Pancreas (tissue), 10 donors: ENCODE measurements around the gene SEPTIN10. TPM values are rescaled to one million over a fixed set of nuclear protein-coding genes. Genes with fewer than 3 reads are reported as not detected.

Source experiments
- ATAC-seq, 4 donors: fragments of 200-7000 bp; cut with Tn5 transposase; one replicate each; pipeline versions ENCODE4 v1.8.0 to v1.9.1; 2020; ENCODE audit warnings: mild to moderate bottlenecking in 4 of 4, moderate library complexity in 4 of 4
- DNase-seq, 6 donors: peaks; one replicate each; pipeline ENCODE4 v3.0.0-alpha.2; 2020
- FAIRE-seq: peaks from 2 replicates; lab custom pipeline; 2012; peaks lifted over from hg19 to GRCh38; lab: Jason Lieb, UNC
- H3K27ac ChIP-seq, 4 donors: fragments of 200-600 bp; sonication (generic); 1 replicate in 3 of 4; 2 replicates in 1 of 4; pipeline versions ENCODE4 v1.5.0 to v1.8.0; 2020
- H3K27me3 ChIP-seq, 4 donors: fragments of 200-600 bp; one replicate each; pipeline ENCODE4 v1.8.0; 2021
- H3K36me3 ChIP-seq, 3 donors: fragments of 200-600 bp; sonication (generic) in 1 of 3; one replicate each; pipeline versions ENCODE4 v1.5.0 to v1.8.0; 2020 to 2021
- H3K4me1 ChIP-seq, 3 donors: fragments of 200-600 bp; one replicate each; pipeline ENCODE4 v1.8.0; 2021
- H3K4me3 ChIP-seq, 4 donors: fragments of 200-600 bp; sonication (generic) in 2 of 4; one replicate each; pipeline versions ENCODE4 v1.5.0 to v1.8.0; 2020 to 2021
- H3K9me3 ChIP-seq, 4 donors: fragments of 200-600 bp; one replicate each; pipeline ENCODE4 v1.8.0; 2021
- WGBS, 2 donors: extraction: QIAGEN DNeasy Blood & Tissue Kit; methylation state at CpG; one replicate each; pipeline ENCODE4 v1.1.7; 2013; 5-methylcytosine and 5-hydroxymethylcytosine counted together
- intact Hi-C, 3 donors: fragments of 100-400 bp; cut with DNase I; formaldehyde crosslinking; loops; one replicate each; pipeline versions ENCODE4 v1.11.1 to v1.14.2; 2022
- polyA plus RNA-seq, 2 donors: library from polyadenylated mRNA; stranded (reverse); fragments of 200-250 nt; gene quantifications; one replicate each; pipeline ENCODE4 v1.2.3, GENCODE V29; 2013
- total RNA-seq, 6 donors: library from RNA; stranded (reverse); fragmentation: NEBNext Ultra II Directional in 4 of 6; extraction: Animal tissue kit (Norgen Biotek cat#: 25700) in 4 of 6; gene quantifications; one replicate each; pipeline versions ENCODE4 v1.2.1 to v1.2.4, GENCODE V29; 2021 to 2023
- TF ChIP-seq, protein P1 (sequence below), 4 donors: fragments of 200-600 bp; sonication (generic) in 3 of 4; IDR thresholded peaks; one replicate each; pipeline versions ENCODE4 v1.5.0 to v1.8.0; 2021; ENCODE audit warnings: antibody characterized with exemption in 4 of 4
- donor health status: healthy with polysubstance abuse.
- donor health status: DM: no; HTN: no; CAD: no; lungs with moderate emphysema.
- donor health status: DM: no; HTN: no; CAD: no.
- donor health status: control.
- donor health status: control.
- donor health status: Bipolar disorder and iron deficiency.
- donor health status: DM: yes; HTN: yes; CAD: no.
- donor health status: DM: no; HTN: no; CAD: no.
- donor health status: DM: no; HTN: no; CAD: no.
- donor health status: DM: yes; HTN: yes; CAD: no.

The SEPTIN10 gene
- 10 to 100 TPM; 12.0 to 27.1 (median 17.8) TPM for total RNA-seq
- polyA plus RNA-seq, result 10 to 100 TPM in 1 of 2 donors, 1 to 10 TPM in 1; 7.9 to 13.9 TPM

DNA sequence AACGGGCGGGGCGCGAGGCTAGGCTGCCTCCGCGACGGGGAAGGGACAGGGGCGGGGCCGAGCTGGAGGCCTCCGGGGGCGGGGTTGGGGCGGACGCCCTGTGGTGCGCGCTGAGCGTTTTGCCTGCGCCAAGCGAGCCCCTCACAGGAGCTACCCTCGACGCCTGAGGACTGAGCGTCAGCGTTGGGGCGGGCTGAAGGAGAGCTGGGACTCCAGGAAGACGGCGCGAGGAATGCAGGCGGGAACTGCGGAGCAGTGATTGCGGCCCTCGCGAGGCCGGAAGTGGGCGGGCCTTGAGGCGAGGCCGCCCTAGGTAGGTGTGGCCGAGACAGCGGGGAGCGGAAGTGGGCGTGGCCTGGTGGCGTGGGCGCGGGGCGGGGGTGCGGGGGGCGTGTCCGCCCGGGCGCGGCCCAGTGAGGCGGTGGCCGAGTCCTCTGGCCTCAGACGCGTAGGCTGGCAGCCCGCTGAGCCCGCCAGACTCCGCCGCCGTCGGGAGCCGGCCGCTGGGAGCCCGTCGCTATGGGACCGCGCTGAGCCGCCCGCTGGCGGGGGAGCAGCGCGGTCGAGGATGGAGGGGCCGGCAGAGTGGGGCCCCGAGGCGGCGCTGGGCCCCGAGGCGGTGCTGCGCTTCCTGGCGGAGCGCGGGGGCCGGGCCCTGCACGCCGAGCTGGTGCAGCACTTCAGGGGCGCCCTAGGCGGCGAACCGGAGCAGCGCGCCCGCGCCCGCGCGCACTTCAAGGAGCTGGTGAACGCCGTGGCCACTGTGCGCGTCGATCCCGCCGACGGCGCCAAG, at the start of gene SEPTIN10, which contains the start of gene SOWAHC:
TSS of gene SEPTIN10 (minus strand) at position 45 of the 793 bp plus-strand sequence. CDS start 139 bp downstream, outside the sequence.
TSS of gene SOWAHC (plus strand) at position 443 of the 793 bp plus-strand sequence. CDS start at position 569, 126 bp downstream.
- TF ChIP-seq, protein P1, sequence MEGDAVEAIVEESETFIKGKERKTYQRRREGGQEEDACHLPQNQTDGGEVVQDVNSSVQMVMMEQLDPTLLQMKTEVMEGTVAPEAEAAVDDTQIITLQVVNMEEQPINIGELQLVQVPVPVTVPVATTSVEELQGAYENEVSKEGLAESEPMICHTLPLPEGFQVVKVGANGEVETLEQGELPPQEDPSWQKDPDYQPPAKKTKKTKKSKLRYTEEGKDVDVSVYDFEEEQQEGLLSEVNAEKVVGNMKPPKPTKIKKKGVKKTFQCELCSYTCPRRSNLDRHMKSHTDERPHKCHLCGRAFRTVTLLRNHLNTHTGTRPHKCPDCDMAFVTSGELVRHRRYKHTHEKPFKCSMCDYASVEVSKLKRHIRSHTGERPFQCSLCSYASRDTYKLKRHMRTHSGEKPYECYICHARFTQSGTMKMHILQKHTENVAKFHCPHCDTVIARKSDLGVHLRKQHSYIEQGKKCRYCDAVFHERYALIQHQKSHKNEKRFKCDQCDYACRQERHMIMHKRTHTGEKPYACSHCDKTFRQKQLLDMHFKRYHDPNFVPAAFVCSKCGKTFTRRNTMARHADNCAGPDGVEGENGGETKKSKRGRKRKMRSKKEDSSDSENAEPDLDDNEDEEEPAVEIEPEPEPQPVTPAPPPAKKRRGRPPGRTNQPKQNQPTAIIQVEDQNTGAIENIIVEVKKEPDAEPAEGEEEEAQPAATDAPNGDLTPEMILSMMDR (IDR thresholded peaks at IDR 0.05), result no peak
- ATAC-seq (peak; percentile 94 to 98 (median 94)), DNase-seq (peak; percentile 91 to 99 (median 96)), FAIRE-seq (no peak)
- intact Hi-C loops, result no loop called here
- H3K4me1 ChIP-seq, result peaks cover 8 to 23% (median 9%) of the 10 kb centered on the region in 3 donors
- no peaks in the 10 kb centered on the region for H3K27me3 ChIP-seq
- WGBS, 2 donors, result 0 to 1% methylated on average over 80 to 104 of the region's 104 CpGs
- peak within 1 kb of the TSS; percentile 51 to 83 (median 73) for H3K4me3 ChIP-seq
- H3K27ac ChIP-seq, result peak within 1 kb of the TSS; percentile 88 to 96 (median 93)
- H3K36me3 ChIP-seq, result no peaks in the 10 kb centered on the region
- H3K9me3 ChIP-seq, result no peaks in the 10 kb centered on the region

GRCh38 chr2:109662889-109663288, 49.1 kb upstream of the SEPTIN10 start:
- no peak overlapping the region for H3K4me3 ChIP-seq
- no peaks in the 10 kb centered on the region for H3K27me3 ChIP-seq
- H3K9me3 ChIP-seq, result no peaks in the 10 kb centered on the region
- peak in 3 of 4 donors; percentile 59 to 70 (median 66) for ATAC-seq
- no peak for DNase-seq
- no peak for FAIRE-seq
- intact Hi-C loops, result no loop called here
- TF ChIP-seq, protein P1 (IDR thresholded peaks at IDR 0.05), result no peak
- H3K4me1 ChIP-seq, result no peaks in the 10 kb centered on the region
- no peaks in the 10 kb centered on the region for H3K36me3 ChIP-seq
- H3K27ac ChIP-seq, result no peak overlapping the region

GRCh38 chr2:109660046-109660860, 46.5 kb upstream of the SEPTIN10 start:
- no peaks in the 10 kb centered on the region for H3K36me3 ChIP-seq
- H3K9me3 ChIP-seq, result no peaks in the 10 kb centered on the region
- H3K4me1 ChIP-seq, result no peaks in the 10 kb centered on the region
- no peak overlapping the region for H3K27ac ChIP-seq
- ATAC-seq (no peak), DNase-seq (no peak), FAIRE-seq (no peak)
- 80 to 89% methylated on average over 3 of the region's 3 CpGs for WGBS, 2 donors
- intact Hi-C loops, result no loop called here
- no peak overlapping the region for H3K4me3 ChIP-seq
- TF ChIP-seq, protein P1 (IDR thresholded peaks at IDR 0.05), result no peak
- H3K27me3 ChIP-seq, result no peaks in the 10 kb centered on the region

DNA sequence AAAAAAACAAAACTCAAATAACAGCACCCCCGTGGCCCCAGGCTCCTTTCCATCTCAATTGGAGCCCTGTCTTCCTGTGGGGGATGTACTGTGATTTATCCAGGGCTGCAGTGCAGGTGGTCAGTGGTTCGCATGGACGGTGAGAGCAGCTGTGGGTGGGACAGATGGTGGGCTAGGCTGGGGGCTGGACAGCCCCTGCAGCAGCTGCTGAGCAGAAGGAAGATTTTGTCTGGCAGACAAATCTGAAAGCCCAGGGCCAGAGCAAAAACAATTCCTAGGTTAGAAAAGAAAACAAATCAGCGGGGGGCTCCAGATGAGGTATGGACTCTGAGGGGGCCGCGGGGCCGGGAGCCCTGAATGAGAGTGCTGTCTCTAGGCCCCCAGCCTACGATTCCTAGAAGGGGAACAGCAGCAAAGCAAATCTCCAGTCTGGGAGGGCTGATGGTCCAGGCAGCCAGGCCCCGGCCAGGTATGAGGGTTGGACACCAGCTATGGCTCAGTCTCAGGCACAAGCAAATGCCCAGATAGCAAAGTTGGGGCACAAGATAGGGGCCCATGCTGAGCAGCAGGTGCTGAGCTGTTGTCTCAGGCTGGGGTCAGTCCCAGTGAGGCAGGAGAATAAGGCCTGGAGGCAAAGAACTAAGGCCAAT, 45.8 kb upstream of the SEPTIN10 start:
- ATAC-seq, result no peak
- Histone ChIP-seq H3K4me3 (no peak overlapping the region), H3K36me3 (no peaks in the 10 kb centered on the region), H3K9me3 (no peaks in the 10 kb centered on the region), H3K27ac (no peak overlapping the region), H3K27me3 (no peaks in the 10 kb centered on the region), H3K4me1 (no peaks in the 10 kb centered on the region)
- 78 to 80% methylated on average over 9 of the region's 9 CpGs for WGBS, 2 donors
- no peak for DNase-seq
- TF ChIP-seq, protein P1 (IDR thresholded peaks at IDR 0.05), result no peak
- intact Hi-C loops, result no loop called here
- FAIRE-seq, result no peak
